Measurements from ENCODE around the gene FAM156A.
"Not testable (repeated sequence)": the region's sequence is repeated elsewhere in the genome, so short reads cannot be mapped to it uniquely, and the experiment has no call there.

Gene FAM156A

DNA sequence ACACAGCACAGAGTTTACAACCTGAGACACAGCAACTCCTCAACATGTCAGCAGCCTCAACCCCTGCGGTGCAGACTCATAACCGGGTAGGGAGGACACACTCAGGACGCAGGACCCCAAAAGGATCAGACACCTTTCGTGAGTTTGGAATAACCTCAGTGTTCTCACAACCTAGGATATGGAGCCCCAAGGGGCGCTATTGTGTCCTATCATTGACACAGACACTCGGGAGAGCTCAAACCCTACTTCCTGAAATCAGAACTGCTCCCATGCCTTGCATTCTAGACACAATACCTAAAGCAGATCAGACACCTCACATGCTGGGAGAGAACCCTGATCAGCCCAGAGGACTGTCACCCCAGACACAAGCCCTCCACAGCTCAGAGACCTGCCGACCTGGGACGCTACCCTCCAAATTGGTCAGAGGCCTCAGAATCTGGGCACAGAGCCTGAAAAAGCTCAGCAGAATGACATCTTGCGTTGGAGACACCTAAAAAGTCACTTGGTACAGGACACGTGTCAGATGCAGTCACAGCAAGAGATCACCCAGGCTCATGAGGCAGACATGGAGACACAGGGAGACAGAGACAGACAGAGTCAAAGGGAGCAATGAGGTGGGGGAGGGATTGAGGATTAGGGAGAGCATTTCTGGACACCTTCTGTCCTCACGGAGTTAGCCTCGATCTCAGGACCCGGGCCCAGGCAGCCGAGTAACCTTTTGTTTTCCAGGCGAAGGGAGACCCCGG, 8.8 kb upstream of the FAM156A start:
- not testable (repeated sequence) for DNase-seq

- not testable (repeated sequence) for DNase-seq
Observed at GRCh38 chrX:52958961-52959360, 643 bp upstream of the FAM156A start.

DNA sequence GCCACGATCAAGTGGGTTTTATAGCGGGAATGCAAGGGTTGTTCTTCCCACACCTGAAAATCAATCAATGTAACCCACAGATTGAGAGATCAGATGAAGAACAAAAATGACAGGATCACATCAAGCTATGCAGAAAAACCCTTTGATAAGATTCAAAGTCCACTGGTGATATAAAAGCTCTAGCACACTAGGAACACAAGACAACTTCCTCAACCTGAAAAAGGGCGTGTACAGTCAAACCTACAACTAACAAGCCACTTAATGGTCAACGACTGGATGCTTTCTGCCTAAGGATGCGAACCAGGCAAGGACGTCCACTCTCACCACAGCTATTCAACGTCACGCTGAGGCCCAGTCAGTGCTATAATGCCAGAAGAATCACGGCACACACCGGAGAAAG, 8.4 kb downstream of the FAM156A start:
- not testable (repeated sequence) for DNase-seq

GRCh38 chrX:52949325-52949724, 9.0 kb downstream of the FAM156A start:
- not testable (repeated sequence) for DNase-seq

DNA sequence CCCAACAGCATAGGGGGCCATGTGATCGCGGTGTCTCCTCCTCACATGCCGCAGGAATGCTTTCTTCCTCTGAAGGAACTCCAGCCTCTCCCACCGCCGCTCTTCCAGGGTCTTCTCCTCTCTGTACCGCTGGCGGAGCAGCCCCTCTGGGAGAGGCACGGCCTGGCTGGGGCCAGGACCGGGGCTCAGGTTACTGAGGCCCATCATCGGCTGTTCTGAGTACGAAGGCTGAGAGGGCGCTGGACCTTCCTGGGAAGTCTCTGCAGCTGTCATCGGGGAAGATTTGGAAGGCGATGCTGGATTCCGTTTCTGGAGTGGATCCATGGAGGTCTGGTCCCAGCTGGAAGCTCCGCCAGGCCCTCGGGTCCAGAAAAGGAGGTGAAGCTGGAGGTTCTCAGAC, 10.1 kb downstream of the FAM156A start:
- not testable (repeated sequence) for DNase-seq

DNA sequence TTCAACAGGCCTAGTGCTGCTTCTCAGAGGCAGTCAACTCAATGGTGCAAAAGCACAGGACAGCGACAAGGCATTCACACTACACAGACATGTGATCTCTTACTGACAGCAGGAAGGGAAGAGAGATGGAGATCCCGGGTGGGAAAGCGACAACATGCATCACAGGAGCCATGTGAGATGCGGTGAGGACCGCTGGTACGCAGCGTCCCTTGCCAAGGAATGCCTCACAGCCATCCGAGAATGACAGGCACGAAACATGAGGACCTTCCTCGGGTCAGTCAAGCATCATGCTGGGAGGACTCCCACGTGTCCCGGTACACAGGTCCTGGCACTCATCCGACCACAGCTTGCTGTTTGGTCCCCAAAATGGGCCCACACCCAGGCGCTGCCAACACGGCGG, 10.8 kb downstream of the FAM156A start:
- not testable (repeated sequence) for DNase-seq

DNA sequence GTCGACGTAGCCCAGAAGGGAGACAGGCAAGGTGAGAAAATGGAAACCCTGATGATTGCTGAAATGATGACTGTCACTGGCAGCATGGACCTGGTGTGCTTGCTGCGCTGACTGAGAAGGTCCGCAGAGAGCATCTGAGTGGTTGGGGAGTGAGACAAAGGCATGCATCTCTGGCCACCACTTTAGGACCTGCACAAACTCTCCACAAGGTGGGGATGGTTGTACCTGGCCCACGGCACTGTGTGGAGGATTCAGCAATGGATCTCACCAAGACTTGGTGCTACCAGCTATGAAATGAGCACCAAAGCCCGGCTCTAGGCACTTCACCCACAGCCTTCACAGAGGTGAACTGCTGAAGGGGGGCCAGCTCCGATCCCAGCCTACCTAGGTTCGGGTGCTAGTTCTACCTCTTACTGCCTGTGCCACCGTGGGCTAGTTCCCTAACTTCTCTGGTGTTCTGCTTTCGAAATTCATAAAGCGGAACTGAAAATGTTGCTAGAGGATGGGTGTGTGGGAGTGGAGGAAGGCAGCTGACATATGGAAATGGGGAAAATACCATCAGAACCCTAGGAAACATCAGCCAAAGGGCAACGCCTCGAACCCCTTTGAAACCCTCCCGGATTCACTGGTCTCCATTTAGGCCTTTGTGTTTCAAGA, 12.4 kb downstream of the FAM156A start:
- not testable (repeated sequence) for DNase-seq

GRCh38 chrX:52941728-52942127, 16.6 kb downstream of the FAM156A start:
- not testable (repeated sequence) for DNase-seq

DNA sequence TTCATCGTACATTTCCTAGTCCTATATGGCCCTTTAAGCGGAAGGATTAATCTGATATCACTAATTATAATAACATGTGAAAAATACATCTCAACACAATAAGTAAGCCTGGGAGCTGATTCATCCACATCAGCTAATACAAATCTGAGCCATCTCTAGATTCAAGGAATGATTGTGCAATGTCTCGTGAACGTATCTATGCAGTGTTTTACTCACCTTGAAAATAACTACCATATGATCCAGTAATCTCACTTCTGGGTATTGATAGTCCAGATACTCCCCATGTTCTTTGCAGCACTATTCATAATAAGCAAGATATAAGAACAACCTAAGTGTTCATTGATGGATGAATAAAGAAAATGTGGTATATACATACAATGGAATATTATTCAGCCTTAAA, 17.6 kb downstream of the FAM156A start:
- not testable (repeated sequence) for DNase-seq

- DNase-seq: not testable (repeated sequence)
Observed at GRCh38 chrX:52935470-52935784, 22.9 kb downstream of the FAM156A start.

DNA sequence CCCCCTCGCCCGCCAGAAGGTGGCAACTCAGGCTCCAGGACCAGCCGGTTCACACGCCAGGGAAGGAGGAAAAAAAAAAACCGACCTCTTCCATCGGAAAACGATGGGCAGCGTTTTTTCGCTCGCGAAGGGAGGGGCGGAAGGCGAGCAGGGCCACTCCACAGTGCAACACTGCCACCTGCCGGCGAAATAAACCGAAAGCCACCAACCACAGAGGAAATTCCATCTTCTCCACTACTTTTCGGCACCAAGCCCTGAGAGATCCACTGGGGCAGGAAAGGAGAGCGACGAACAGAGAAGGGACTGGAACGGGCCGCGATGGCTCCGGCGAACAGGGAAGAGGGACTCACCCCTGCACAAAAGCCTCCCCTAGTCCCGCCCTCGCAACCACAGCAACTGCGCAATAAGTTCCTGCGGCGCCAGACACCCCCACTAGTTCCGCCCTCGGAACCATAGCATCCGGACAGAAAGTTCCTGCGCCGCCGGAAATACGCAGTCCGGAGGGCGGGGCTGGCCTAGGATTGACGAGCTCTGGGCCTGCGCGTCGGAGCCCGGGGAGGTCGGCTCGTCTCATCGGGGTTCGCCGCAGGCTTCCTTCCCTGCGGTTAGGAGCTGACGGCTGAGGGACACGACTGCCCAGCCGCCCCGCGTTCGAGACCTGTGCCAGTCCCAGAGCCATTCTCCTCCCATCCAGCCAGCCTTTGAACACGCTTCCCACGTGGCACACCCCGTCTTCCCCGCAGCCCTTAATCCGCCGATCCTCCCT, 23.4 kb downstream of the FAM156A start:
- DNase-seq: peak; percentile 85

- no peak for DNase-seq
Observed at GRCh38 chrX:52933976-52934703, 24.2 kb downstream of the FAM156A start.

DNA sequence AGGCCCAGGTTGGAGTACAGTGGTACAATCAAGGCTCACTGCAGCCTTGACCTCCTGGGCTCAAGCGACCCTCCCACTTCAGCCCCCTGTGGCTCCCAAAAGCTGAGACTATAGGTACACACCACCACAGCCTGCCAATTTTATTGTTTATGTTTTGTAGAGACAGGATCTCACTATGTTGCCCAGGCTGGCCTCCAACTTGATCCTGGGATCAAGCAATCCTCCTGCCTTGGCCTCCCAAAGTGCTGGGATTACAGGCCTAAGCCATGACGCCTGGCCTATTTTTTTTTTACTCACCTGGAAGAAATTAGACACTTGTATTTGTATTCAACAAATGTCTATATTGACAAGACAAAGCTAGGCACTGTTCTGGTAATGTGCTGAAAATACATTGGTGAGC, 25.1 kb downstream of the FAM156A start:
- DNase-seq: no peak

DNA sequence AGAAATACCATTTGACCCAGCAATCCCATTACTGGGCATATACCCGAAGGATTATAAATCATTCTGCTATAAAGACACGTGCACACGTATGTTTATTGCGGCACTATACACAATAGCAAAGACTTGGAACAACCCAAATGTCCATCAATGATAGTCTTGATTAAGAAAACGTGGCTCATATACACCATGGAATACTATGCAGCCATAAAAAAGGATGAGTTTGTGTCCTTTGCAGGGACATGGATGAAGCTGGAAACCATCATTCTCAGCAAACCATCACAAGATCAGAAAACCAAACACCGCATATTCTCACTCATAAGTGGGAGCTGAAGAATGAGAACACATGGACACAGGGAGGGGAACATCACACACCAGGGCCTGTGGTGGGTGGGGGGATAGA, 28.1 kb downstream of the FAM156A start:
- DNase-seq: not testable (repeated sequence)

DNA sequence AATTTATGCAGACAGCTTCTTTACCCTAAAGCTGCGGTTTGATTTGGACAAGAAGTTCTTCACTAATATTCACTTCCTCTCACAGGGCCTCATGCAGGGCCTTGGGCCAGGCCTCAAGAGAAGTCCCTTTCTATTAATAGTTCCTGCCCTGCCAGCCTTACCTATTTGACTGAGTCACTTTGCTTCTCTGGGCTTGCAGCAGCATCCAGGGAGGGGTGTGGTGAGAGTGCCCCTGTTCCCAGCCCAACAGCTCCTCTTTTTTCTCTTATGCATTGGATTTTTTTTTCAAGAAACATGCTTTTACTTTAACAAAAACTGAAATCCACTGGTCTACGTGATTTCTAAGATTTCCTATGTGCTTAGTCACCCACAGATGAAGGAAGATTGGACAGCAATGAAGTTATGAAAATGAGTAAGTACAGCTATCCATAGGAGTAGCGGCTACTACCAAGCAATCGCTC, 34.5 kb downstream of the FAM156A start:
- no peak for DNase-seq

- DNase-seq: not testable (repeated sequence)
Observed at GRCh38 chrX:52914704-52915103, 43.6 kb downstream of the FAM156A start.

- DNase-seq: not testable (repeated sequence)
Observed at GRCh38 chrX:52913681-52914080, 44.6 kb downstream of the FAM156A start.

DNA sequence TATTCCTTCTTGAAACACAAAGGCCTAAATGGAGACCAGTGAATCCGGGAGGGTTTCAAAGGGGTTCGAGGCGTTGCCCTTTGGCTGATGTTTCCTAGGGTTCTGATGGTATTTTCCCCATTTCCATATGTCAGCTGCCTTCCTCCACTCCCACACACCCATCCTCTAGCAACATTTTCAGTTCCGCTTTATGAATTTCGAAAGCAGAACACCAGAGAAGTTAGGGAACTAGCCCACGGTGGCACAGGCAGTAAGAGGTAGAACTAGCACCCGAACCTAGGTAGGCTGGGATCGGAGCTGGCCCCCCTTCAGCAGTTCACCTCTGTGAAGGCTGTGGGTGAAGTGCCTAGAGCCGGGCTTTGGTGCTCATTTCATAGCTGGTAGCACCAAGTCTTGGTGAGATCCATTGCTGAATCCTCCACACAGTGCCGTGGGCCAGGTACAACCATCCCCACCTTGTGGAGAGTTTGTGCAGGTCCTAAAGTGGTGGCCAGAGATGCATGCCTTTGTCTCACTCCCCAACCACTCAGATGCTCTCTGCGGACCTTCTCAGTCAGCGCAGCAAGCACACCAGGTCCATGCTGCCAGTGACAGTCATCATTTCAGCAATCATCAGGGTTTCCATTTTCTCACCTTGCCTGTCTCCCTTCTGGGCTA, 48.9 kb downstream of the FAM156A start:
- not testable (repeated sequence) for DNase-seq

DNA sequence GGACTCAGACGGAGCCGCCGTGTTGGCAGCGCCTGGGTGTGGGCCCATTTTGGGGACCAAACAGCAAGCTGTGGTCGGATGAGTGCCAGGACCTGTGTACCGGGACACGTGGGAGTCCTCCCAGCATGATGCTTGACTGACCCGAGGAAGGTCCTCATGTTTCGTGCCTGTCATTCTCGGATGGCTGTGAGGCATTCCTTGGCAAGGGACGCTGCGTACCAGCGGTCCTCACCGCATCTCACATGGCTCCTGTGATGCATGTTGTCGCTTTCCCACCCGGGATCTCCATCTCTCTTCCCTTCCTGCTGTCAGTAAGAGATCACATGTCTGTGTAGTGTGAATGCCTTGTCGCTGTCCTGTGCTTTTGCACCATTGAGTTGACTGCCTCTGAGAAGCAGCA, 50.4 kb downstream of the FAM156A start:
- not testable (repeated sequence) for DNase-seq

GRCh38 chrX:52907137-52907536, 51.2 kb downstream of the FAM156A start:
- DNase-seq: not testable (repeated sequence)

GRCh38 chrX:52906072-52906471, 52.2 kb downstream of the FAM156A start:
- not testable (repeated sequence) for DNase-seq

DNA sequence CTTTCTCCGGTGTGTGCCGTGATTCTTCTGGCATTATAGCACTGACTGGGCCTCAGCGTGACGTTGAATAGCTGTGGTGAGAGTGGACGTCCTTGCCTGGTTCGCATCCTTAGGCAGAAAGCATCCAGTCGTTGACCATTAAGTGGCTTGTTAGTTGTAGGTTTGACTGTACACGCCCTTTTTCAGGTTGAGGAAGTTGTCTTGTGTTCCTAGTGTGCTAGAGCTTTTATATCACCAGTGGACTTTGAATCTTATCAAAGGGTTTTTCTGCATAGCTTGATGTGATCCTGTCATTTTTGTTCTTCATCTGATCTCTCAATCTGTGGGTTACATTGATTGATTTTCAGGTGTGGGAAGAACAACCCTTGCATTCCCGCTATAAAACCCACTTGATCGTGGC, 52.8 kb downstream of the FAM156A start:
- not testable (repeated sequence) for DNase-seq

All from activated CD4-positive, alpha-beta T cell treated with anti-CD3 and anti-CD28 coated beads, Interleukin-2, amount 50 U/mL, for 1 hour (primary cell).